HEK293 (cell line): Measurements from ENCODE around the gene EXD3.

Experiments used
- CTCF ChIA-PET: fragments of 350-600 bp; formaldehyde crosslinking; extraction: SDS; loops from one replicate; lab custom pipeline; 2021; ENCODE audit warnings: antibody characterized with exemption; lab: Yijun Ruan, JAX
- POLR2A ChIA-PET: fragments of 300-600 bp; formaldehyde crosslinking; extraction: SDS; loops from one replicate; lab custom pipeline; 2020; ENCODE audit warnings: antibody characterized with exemption, inconsistent platforms; lab: Yijun Ruan, JAX
- H3K27ac ChIP-seq: fragments of 200-500 bp; sonication (Bioruptor generic); 2 replicates; pipeline ENCODE4 v1.5.1; 2014; ENCODE audit warnings: low read depth, low read length, control low read depth, inconsistent platforms; ENCODE audit errors: extremely low read depth
- H3K36me3 ChIP-seq, 2 experiments: fragments of 200-500 bp in 1 of 2; sonication (Bioruptor generic) in 1 of 2; 1 replicate in 1 of 2; 2 replicates in 1 of 2; pipeline ENCODE4 v1.5.1; 2014 to 2017; ENCODE audit warnings: inconsistent platforms in 2 of 2, low read length in 2 of 2; ENCODE audit not compliant: control insufficient read depth in 2 of 2, insufficient read depth in 1 of 2
- H3K4me1 ChIP-seq: fragments of 200-500 bp; sonication (Bioruptor generic); 2 replicates; pipeline ENCODE4 v1.5.1; 2014; ENCODE audit warnings: mild to moderate bottlenecking, low read length, inconsistent platforms; ENCODE audit not compliant: control insufficient read depth, insufficient read depth
- H3K4me3 ChIP-seq: 2 replicates; pipeline ENCODE4 v1.5.1; 2011; ENCODE audit warnings: low read depth, mild to moderate bottlenecking, control low read depth, low read length, moderate library complexity
- H3K9me3 ChIP-seq: fragments of 200-500 bp; sonication (Bioruptor generic); 2 replicates; pipeline ENCODE4 v1.5.1; 2014; ENCODE audit warnings: low read depth, low read length, inconsistent platforms; ENCODE audit not compliant: control insufficient read depth, insufficient read depth
- ATF2 ChIP-seq: fragments of 450-650 bp; formaldehyde crosslinking; IDR thresholded peaks from 2 replicates; pipeline ENCODE4 v1.5.1; 2016; ENCODE audit warnings: missing biosample characterization, missing genetic modification characterization, low read depth
- CTCF ChIP-seq: fragments of 450-650 bp; formaldehyde crosslinking; IDR thresholded peaks from 2 replicates; pipeline ENCODE4 v1.5.1; 2016; ENCODE audit warnings: missing biosample characterization, missing genetic modification characterization
- HOXA7 ChIP-seq: sonication (generic); formaldehyde crosslinking; IDR thresholded peaks from 2 replicates; pipeline ENCODE4 v1.8.1; 2022; ENCODE audit warnings: missing genetic modification reagents, borderline replicate concordance
- OSR2 ChIP-seq: fragments of 450-650 bp; formaldehyde crosslinking; IDR thresholded peaks from 2 replicates; pipeline ENCODE4 v1.5.1; 2016; ENCODE audit warnings: missing biosample characterization, missing genetic modification characterization
- OVOL3 ChIP-seq: fragments of 450-650 bp; formaldehyde crosslinking; IDR thresholded peaks from 2 replicates; pipeline ENCODE4 v1.5.1; 2016; ENCODE audit warnings: missing biosample characterization, missing genetic modification characterization
- SCRT1 ChIP-seq: fragments of 450-650 bp; formaldehyde crosslinking; IDR thresholded peaks from 2 replicates; pipeline ENCODE4 v1.5.1; 2016; ENCODE audit warnings: missing biosample characterization, missing genetic modification characterization, borderline replicate concordance
- SP3 ChIP-seq: fragments of 450-650 bp; formaldehyde crosslinking; IDR thresholded peaks from 2 replicates; pipeline ENCODE4 v1.5.1; 2016; ENCODE audit warnings: missing biosample characterization, missing genetic modification characterization
- YY1 ChIP-seq: fragments of 450-650 bp; formaldehyde crosslinking; IDR thresholded peaks from 2 replicates; pipeline ENCODE4 v1.5.1; 2018; ENCODE audit warnings: missing biosample characterization, missing genetic modification characterization
- ZBTB17 ChIP-seq: fragments of 450-650 bp; formaldehyde crosslinking; IDR thresholded peaks from 2 replicates; pipeline ENCODE4 v1.5.1; 2016; ENCODE audit warnings: missing biosample characterization, missing genetic modification characterization
- ZIC2 ChIP-seq: fragments of 450-650 bp; formaldehyde crosslinking; IDR thresholded peaks from 2 replicates; pipeline ENCODE4 v1.5.1; 2016; ENCODE audit warnings: missing biosample characterization, missing genetic modification characterization
- ZNF10 ChIP-seq: fragments of 450-650 bp; formaldehyde crosslinking; IDR thresholded peaks from 2 replicates; pipeline ENCODE4 v1.5.1; 2017; ENCODE audit warnings: missing biosample characterization, missing genetic modification characterization
- ZNF157 ChIP-seq: fragments of 450-650 bp; formaldehyde crosslinking; IDR thresholded peaks from 2 replicates; pipeline ENCODE4 v1.5.1; 2016; ENCODE audit warnings: missing biosample characterization, missing genetic modification characterization
- ZNF16 ChIP-seq: fragments of 450-650 bp; formaldehyde crosslinking; IDR thresholded peaks from 2 replicates; pipeline ENCODE4 v1.5.1; 2016; ENCODE audit warnings: low read depth, missing biosample characterization, missing genetic modification characterization
- ZNF280D ChIP-seq: fragments of 450-650 bp; formaldehyde crosslinking; IDR thresholded peaks from 2 replicates; pipeline ENCODE4 v1.5.1; 2016; ENCODE audit warnings: missing biosample characterization, missing genetic modification characterization
- ZNF302 ChIP-seq: fragments of 450-650 bp; formaldehyde crosslinking; IDR thresholded peaks from 2 replicates; pipeline ENCODE4 v1.5.1; 2016; ENCODE audit warnings: missing biosample characterization, missing genetic modification characterization, low read depth
- ZNF366 ChIP-seq: fragments of 450-650 bp; formaldehyde crosslinking; conservative IDR thresholded peaks from 2 replicates; pipeline ENCODE4 v1.5.1; 2016; ENCODE audit warnings: missing biosample characterization, missing genetic modification characterization
- ZNF521 ChIP-seq: fragments of 450-650 bp; formaldehyde crosslinking; IDR thresholded peaks from 2 replicates; pipeline ENCODE4 v1.5.1; 2017; ENCODE audit warnings: missing biosample characterization, mild to moderate bottlenecking, missing genetic modification characterization
- ZNF558 ChIP-seq: fragments of 450-650 bp; formaldehyde crosslinking; IDR thresholded peaks from 2 replicates; pipeline ENCODE4 v1.5.1; 2016; ENCODE audit warnings: missing biosample characterization, missing genetic modification characterization
- ZNF561 ChIP-seq: fragments of 450-650 bp; IDR thresholded peaks from 2 replicates; pipeline ENCODE4 v1.5.1; 2018; ENCODE audit warnings: missing biosample characterization, missing genetic modification characterization, borderline replicate concordance
- ZNF580 ChIP-seq: fragments of 450-650 bp; formaldehyde crosslinking; IDR thresholded peaks from 2 replicates; pipeline ENCODE4 v1.5.1; 2016; ENCODE audit warnings: missing biosample characterization, missing genetic modification characterization
- ZNF623 ChIP-seq: fragments of 450-650 bp; formaldehyde crosslinking; IDR thresholded peaks from 2 replicates; pipeline ENCODE4 v1.5.1; 2016; ENCODE audit warnings: missing biosample characterization, missing genetic modification characterization
- ZNF701 ChIP-seq: fragments of 450-650 bp; formaldehyde crosslinking; IDR thresholded peaks from 2 replicates; pipeline ENCODE4 v1.5.1; 2016; ENCODE audit warnings: missing biosample characterization, missing genetic modification characterization
- ZNF837 ChIP-seq: fragments of 450-650 bp; formaldehyde crosslinking; IDR thresholded peaks from 2 replicates; pipeline ENCODE4 v1.5.1; 2016; ENCODE audit warnings: missing biosample characterization, missing genetic modification characterization
- ZSCAN16 ChIP-seq: fragments of 450-650 bp; formaldehyde crosslinking; IDR thresholded peaks from 2 replicates; pipeline ENCODE4 v1.5.1; 2016; ENCODE audit warnings: missing biosample characterization, missing genetic modification characterization
- ZSCAN5A ChIP-seq: fragments of 450-650 bp; formaldehyde crosslinking; IDR thresholded peaks from 2 replicates; pipeline ENCODE4 v1.5.1; 2016; ENCODE audit warnings: missing biosample characterization, missing genetic modification characterization

The EXD3 gene

GRCh38 chr9:137263506-137263905 is 159.5 kb downstream of the EXD3 start:
- POLR2A ChIA-PET = interaction anchor here (1.0 to 10.1 kb wide), 2 partner anchors 22 to 40 kb away, joined by 3 to 103 read pairs; partner anchors contain the start of gene TUBB4B
- Histone ChIP-seq H3K27ac (no peak overlapping the region), H3K4me1 (no peaks in the 10 kb centered on the region), H3K36me3 (peaks cover 6 to 48% of the 10 kb centered on the region in 2 experiments; a peak in 2 of 3 replicates), H3K9me3 (no peaks in the 10 kb centered on the region), H3K4me3 (no peak overlapping the region)
- TF ChIP-seq SP3 (tag by site-specific recombination) (no peak), HOXA7 (CRISPR knock-in tag) (no peak), ZNF561 (no peak), ZNF558 (no peak), OVOL3 (tag by site-specific recombination) (no peak), ZIC2 (tag by site-specific recombination) (no peak), ZNF280D (tag by site-specific recombination) (no peak), ZNF10 (tag by site-specific recombination) (no peak), YY1 (tag by site-specific recombination) (no peak)
- CTCF ChIA-PET = interaction anchor here (0.6 to 6.1 kb wide), 4 partner anchors 9 to 27 kb away, joined by 3 to 37 read pairs (median 4); no protein-coding TSS in a partner anchor

GRCh38 chr9:137262909-137263285 is 160.1 kb downstream of the EXD3 start:
- CTCF ChIA-PET = interaction anchor here (0.7 to 6.1 kb wide), 4 partner anchors 10 to 388 kb away, joined by 3 to 37 read pairs (median 4); no protein-coding TSS in a partner anchor
- peaks cover 6 to 45% of the 10 kb centered on the region in 2 experiments; a peak in 2 of 3 replicates for H3K36me3 ChIP-seq
- no peak overlapping the region for H3K27ac ChIP-seq
- H3K4me3 ChIP-seq = no peak overlapping the region
- H3K4me1 ChIP-seq = no peaks in the 10 kb centered on the region
- no peaks in the 10 kb centered on the region for H3K9me3 ChIP-seq
- POLR2A ChIA-PET = interaction anchor here (1.0 to 10.1 kb wide), 3 partner anchors 21 to 40 kb away, joined by 3 to 103 read pairs (median 10); partner anchors contain the start of gene TUBB4B
- TF ChIP-seq ZBTB17 = no peak
- no peak for TF ChIP-seq ZNF521 (tag by site-specific recombination)
- no peak for TF ChIP-seq CTCF
- TF ChIP-seq ZNF366 (tag by site-specific recombination) = no peak
- TF ChIP-seq ATF2 (tag by site-specific recombination) = no peak
- no peak for TF ChIP-seq SCRT1
- TF ChIP-seq ZSCAN16 (tag by site-specific recombination) = no peak
- TF ChIP-seq ZNF623 = no peak
- TF ChIP-seq ZNF16 = no peak
- no peak for TF ChIP-seq ZNF157 (tag by site-specific recombination)
- no peak for TF ChIP-seq ZNF837 (tag by site-specific recombination)
- TF ChIP-seq OSR2 = no peak
- no peak for TF ChIP-seq ZSCAN5A (tag by site-specific recombination)
- TF ChIP-seq ZNF580 (tag by site-specific recombination) = no peak
- TF ChIP-seq ZNF701 (tag by site-specific recombination) = no peak
- no peak for TF ChIP-seq ZNF302 (tag by site-specific recombination)
